HG02884 (cell line): ENCODE results near the gene POU3F3.

ENCODE experiments used
- ATAC-seq: cut with Tn5 transposase; IDR thresholded peaks from one replicate; pipeline ENCODE4 v1.9.1; 2021; ENCODE audit warnings: mild to moderate bottlenecking, moderate library complexity; ENCODE audit not compliant: unreplicated experiment

The POU3F3 gene

DNA sequence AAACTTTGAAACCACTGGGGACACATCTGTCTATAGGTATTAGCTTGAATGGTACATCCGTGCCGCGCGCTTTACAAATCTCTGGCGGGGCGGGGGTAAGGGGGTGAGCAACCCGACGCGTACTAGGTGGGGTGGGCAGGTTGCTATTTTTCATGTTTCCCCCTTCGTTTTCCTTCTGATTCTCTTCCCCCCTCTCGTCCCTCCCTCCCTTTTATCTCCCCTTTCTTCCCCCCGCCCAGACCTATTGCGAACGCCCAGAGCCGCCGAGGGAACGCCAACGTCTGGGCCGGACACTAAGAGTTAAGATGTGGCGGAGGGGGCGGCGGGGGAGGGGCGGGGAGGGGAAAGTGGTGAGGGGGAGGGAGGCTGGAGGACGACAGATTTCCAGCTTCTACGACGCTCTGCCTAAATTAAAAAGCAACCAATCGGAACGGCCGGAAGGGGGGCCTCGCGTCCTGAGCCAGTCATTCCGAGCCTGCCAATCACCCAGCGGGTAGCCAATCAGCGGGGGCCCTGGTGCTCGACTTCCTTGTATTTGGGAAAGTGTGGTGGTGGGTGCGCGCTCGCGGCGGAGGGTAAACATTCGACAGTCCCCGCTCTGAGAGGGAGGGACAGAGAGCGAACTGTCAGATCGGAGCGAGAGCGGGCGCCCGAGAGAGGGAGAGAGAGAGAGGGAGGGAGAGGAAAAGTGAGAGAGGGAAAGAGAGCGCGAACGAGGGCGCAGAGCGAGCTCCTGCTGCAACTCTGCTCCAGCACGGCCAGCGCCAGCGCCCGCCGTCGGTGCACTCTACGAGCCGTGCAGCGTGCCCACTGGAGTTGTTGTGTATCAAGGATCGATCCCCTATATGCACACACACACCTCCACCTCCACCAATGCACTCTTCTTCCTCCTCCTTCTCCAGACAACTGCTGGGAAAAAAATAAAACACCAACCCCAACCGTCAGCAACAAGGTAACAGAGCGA is at the start of gene POU3F3:
Gene POU3F3, plus strand, starts transcription at position 582 of the 964 bp plus-strand sequence. CDS start 1,396 bp downstream, outside the sequence.
- ATAC-seq, result no peak

DNA sequence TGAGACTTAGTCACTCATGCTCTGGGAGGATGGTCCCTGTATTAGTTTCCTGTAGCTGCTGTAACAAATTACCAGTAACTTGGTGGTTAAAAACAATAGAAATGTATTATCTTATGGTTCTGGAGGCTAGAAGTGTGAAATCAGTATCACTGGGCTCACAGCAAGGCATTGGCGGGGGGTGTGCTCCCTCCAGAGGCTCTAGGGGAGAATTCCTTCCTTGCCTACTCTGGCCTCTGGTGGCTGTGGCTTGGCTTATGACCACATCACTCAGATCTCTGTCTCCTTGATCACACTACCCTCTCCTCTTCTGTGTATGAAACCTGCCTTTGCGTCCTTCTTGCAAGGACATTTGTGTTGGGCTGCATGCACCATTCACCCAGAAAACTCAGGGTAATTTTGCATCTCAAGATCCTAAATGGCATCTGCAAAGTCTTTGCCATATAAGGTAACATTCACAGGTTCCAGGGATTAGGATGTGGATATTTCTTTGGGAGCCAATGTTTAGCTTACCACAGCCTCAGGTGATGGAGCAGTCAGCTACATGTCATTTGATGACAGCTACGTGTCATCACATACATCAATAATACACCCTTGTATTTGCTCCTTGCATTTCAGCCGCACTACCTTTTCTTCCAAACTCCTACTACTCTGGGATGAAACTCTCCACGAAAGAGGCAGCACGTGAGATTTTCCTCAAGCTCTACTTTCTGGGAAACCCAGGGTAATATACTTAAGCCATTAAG is 49.6 kb upstream of the POU3F3 start:
- no peak for ATAC-seq

DNA sequence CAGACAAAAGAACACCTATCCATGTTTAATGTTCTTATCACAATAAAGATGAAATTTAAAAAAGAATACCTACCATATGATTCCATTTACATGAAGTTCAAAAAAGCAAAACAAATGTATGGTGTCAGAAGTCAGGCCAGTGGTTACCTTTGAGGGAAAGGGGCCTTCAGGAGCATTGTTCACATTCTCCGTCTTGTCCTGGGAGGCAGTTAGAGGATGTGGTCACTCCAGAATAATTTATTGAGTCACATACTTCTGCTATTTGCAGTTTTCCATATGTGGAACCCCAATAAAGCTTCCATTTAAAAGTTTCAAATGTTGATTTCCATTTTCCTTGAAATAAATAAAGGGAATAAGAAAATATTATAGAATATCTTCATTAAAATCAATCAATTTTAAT is 41.6 kb upstream of the POU3F3 start:
- no peak for ATAC-seq

DNA sequence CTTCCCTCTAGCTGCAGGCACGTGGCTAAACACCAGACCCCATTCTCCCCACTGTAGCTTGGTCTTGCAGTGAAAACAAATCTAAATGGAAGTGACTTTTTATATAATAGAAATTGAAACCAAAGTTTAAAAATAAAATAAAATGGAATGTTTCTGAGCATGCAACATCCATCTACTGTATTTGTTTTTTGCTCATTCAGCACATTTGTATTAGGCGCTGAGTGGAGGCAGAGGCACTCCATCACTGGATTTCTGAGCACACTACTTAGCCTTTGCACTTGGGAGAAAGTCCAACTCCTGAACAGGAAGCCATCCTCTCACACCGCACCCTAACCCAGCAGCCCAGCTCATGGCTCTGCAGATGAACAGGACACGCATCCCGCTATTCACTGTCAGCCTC is 37.8 kb upstream of the POU3F3 start:
- no peak for ATAC-seq

DNA sequence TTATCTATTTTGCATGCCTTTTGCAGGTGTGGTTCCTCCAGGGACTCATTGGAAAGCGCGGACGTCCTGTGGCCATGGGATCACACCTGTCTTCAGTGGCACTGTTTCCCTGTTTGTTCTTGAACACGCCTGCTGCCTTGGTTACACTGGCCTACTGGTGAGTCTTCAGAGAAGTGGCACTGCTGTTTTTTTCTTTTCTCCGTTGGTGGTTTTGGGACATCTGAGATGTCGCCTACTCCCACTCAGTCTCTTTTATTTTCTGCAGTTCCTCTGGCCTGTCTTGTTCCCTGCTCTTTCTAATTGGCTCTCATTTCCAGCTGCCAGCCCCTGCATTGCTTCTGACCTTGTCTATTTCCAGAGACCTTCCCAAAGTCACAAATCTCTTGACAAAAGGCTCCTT is 35.7 kb upstream of the POU3F3 start:
- no peak for ATAC-seq

DNA sequence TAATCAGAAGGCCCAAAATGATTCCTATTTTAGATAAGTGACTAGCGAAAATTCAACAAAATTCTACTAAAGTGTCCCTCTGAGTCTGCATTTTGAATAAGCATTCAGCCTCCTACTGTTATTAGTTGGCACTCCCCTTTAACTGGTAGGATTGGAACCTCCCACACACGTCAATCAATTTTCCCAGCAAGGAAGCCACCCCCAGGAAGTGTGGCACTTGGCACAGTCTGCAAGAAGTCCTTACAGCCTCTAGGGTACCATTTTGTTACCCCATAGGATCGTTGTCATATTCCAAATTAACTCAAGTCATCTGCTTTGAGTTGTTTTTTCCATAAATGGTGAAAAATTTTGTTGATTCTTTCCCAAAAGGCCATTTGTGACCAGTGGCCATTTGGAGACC is 33.8 kb upstream of the POU3F3 start:
- ATAC-seq, result no peak

DNA sequence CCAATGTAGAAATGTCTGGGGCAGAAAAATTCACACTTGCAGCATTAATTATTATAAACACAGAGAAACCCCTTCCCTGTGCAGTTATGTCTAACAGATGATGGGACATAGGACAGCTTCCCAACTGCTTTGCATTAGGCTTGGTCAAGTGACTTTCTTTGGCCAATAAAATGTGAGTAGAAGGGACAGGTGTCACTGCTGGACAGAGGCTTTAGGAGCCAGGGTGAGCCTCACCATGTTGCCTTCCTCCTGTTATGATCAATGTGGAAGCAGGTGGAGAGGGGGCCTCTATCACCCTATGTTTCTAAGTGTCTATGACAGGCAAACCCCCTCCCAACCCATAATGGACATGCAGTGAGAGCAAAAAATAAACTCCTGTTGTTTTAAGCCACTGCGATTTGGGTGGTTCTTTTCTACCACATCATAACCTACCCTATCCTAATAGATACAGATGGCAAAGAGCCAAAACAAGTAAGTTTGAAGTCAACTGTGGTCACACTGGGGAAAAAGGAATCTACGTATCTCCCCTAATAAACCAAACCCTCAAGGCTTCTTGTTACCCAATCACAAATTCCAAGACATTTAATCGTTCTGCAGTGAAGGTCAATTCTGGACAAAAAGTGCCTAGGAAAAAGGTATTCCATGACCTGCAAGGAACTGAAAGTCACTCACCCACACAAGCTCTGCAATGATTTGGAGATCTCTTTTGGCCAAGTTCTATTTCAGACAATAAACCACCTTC is 28.6 kb upstream of the POU3F3 start:
- ATAC-seq, result no peak

DNA sequence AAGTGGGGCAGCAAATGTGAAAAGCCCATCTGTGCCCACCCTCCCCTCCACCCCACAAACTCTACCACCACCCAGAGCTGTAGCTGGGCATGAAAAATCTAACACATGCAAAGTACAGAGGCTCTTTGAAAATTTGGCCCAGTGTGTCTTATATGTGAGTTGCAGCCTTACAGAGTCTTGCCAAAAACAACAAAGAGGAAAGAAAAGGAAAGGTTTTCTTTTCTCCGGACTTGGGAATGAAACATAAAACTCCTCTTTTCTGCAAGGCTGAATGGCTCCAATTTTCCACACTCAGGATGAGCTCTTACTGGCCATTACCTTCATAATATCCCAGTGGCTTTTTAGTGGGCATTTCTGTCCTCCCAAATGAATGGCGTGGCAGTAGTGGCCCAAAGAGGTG is 27.9 kb upstream of the POU3F3 start:
- no peak for ATAC-seq

DNA sequence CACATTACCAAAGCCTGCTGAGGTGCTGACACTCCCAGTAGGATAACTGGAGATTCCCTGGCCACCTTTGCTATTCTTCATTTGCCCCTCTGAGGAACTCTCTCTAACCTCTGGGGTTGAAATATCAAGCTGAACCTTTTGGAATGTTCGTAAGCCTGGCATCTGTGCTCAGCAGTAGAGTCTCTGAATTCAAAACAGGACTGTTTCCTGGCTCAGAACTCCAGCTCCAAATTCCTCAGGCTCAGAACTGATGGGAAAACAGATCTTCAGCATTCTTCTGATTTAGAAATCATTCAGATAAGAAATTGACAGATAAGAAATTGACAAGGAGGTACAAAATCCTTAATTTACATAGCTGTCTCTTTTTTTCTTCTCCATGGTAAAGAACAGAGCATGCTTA is 22.2 kb upstream of the POU3F3 start:
- ATAC-seq, result no peak

DNA sequence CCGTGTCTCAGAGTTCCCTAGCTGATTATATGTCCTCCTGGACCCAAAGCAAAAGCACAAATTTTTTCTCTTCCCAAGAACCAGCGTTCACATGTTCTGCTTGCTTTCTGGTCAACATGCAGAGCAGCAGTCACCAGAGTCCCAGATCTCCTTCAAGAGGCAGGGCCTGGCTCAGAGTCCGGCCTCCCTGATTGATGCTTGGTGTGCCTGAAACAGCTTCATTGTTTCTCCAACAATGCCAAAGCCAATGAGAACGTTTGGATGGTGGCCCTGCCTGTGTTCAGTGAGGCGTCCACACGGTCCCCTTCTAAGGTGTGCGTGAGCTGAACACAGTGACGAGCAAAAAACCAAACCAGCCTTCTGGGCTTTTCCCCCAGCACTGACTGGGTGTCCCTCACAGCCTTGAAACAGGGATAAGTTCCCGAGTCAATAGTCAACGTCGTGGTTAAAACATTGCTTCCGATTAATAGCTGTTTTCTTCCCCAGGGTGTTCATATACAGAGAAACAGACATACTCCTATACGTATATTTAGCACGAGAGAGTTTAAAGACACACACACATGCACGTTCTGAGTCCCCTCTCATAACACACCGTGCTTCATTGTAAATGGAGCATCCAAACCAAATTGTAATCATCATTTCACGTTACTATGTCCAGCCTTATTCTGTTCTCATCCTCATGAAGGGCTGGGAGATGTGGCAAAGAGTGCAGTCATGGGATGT is 19.3 kb upstream of the POU3F3 start:
- no peak for ATAC-seq

DNA sequence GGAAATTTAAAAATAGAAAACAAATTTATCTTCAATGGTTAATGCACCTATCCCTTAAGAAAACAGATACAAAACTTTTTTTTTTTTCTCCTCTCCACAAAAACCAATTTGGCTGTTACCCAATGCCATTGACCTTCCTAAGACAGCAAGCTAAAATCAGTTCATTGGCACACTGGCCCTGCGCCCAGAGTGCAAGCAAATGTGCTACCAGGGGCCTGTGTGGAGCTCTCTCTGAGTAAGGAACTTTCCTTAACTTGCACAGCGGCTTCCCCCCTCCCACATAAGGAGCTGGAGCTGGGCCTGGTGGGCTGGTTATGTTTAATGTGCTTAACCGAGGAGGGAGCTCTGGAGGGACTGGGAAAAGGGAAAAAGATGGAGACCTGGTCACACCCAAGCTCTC is 17.6 kb upstream of the POU3F3 start:
- ATAC-seq, result no peak

DNA sequence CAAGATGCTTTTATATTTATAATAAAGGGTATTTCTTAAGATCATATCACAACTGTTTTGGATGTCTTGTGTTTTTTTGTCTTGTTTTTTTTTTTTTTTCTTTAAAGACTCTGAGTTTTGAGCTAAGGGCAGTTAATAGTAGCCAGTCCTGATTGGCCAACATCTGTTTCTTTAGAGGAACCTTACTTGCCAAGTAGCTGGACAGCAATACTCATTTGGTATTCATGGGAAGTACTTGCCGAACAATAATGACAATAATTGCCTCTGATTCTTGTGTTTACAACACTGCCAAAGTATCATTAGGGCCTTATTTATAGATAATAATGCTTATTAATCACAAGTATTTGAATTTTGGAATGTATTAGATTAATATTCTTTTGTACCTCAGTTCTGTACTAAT is 17.1 kb upstream of the POU3F3 start:
- no peak for ATAC-seq

DNA sequence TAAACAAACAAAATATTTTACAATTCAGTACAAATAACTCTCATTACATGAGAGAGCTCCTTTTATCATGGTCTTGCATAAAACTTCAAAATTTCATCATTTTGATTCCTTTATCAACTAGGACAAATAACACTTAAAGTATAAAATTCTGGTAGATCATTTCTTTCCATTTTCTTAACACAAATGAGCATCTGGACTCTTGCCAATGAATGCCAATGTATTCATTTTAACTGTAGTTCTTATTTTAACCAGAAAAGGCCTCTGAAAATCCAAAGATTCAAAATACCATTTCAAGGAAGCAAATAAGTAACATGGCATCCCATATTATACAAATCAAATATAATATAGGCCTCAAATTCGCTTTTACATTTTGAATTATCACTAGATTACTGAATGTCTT is 13.8 kb upstream of the POU3F3 start:
- no peak for ATAC-seq

DNA sequence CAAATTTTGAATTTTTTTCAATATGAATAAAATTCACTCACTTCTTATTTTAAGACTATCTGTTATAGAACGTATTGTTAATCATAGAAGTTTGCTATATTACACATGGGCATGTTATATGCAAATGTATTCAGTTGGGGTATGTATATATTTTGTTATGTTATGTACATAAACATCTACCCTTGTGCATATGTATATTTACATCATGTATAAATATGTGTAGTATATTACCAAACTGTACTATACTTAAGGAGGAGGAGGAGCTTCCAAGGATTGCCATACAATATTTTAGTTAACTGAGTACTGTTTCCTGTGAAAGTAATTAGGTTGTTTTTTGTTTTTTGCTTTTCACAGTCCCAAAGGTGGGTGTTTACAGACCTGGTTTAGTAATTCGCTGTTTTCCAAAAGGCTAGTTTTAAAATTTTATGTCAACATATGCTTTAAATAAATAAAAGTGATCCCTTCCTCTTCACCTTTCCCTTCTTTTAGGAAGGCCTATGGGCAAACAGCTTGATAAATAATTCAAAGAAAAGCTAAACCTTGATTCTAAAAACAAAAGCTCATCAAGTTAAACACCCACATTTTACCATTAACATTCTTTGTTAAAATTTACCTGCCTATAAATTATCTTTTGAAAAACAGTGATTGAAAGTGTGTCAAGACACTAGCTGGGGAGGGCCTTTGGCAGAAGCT is 12.9 kb upstream of the POU3F3 start:
- no peak for ATAC-seq

DNA sequence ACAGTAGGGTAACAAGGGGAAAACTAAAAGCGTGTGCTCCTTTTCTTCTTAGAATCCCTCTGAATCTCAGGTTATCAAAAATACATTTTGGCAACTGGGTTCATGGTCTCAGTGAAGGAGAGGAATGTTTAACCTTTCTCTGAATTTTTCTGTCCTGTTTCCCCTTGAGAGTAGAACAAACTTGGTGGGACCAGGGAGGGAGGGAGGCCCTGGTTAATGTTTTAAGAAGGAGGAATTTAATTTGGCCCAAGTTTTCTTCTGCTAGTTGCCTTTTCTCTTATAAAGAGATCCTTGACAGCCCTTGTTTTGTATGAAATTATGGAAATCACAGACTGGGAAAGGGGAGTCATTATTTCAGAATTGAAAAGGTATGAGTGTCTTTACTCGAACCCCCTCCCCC is 12.2 kb upstream of the POU3F3 start:
- no peak for ATAC-seq

DNA sequence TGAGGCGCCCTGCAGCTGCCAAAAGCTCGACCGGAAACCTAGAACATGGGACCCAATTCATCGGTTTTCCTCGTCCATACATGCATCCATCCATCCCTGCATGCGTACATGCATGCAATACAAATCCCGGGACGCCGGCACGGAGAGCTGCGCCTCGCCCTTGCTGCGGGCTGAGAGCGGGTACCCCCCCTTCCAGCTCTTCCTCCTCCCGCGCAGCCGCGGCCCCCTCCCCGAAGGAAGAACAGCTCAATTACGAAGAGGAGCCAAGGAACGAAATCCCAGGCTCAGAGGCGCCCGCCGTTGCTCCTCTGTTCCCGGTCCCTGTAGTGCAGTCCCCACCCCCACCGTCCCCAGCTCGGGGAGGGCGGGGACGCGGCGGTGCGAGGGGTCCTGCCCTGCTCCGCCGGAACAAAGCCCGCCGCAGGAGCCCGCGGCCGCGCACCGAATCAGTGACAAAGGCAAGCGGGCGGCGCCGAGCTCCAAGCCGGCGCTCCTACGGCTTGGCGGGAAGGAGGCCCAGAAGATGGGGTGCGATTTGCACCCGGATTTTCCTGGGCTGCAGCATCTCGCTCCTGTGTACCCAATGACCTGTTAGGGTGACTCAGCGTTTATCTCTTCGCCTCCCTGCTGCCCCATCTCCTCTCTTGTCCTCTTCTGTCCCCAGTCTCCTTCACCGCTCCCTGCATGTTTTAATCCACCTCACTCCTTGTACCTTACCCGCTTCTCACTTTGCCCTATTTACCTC is 8.9 kb upstream of the POU3F3 start:
- no peak for ATAC-seq

DNA sequence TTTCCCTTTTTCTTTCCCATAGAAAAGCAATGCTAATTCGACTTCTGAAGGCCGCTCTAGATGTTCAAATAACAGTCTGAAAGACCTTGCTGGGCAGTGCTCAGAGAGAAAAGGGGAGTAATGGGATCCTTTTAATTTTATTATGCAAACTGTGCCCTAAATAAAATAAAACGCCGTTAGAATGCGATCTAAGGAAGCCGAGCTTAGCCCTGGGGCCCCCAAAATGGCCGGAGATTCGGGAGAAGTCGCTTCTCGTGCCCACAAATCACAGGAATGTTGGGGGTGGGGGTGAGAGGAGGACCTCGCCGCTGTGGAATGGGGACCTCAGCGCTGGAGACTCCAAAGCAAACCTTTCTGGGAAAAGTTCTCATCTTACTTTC is 8.4 kb upstream of the POU3F3 start:
- no peak for ATAC-seq

DNA sequence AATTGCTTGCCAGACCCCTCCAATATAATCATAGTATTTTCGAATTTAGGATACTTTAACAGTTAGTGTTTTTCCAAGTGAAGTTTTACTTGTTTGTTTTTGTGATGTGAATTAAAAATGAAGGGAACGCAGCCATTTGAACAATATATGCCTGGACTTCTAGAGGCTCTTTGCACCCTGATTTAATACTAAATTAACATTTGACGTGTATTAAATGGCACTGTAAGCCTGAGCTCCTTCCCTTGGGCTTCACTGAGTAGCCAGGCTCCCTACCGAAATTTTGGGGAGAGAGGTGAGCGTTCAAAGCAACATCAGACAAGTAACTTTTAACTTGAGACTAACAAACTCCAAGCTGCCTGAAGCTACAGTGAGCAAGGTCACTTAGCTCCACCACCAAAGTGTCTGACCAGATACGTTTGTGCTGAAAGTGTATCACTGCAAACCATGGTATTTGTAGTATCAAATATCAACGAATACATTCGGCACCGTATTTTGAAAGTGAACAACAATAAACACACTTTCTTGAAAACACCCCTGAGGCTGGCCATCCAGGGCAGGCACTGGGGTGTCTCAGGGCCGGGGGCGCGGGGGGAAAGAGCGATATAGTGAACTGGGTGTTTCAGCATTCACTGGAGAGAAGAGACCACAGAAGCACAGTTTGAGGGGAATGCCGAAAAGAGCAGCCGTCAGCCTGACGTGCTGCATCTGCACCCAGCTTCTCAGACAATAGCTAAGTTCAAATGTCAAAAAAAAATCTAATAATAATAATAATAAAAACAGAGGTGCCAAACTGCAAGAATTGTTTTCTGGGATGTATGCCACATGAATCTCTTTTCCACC is 7.7 kb upstream of the POU3F3 start:
- no peak for ATAC-seq
